Prostate gland (tissue), 2 donors: ENCODE data around the gene OSBPL2. TPM values are rescaled to one million over a fixed set of nuclear protein-coding genes. Genes with fewer than 3 reads are reported as not detected.

Experiments used
- DNase-seq: peaks from one replicate; pipeline ENCODE4 v3.0.0-alpha.2; 2019; ENCODE audit warnings: low spot score
- H3K27ac ChIP-seq, 2 donors: fragments of 200-600 bp; sonication (generic); 2 replicates each; pipeline ENCODE4 v1.5.1; 2017 to 2019
- H3K27me3 ChIP-seq: fragments of 200-600 bp; sonication (generic); replicated peaks from 2 replicates; pipeline ENCODE4 v1.5.1; 2019; ENCODE audit not compliant: insufficient read depth
- H3K36me3 ChIP-seq, 2 donors: fragments of 200-600 bp; sonication (generic); 1 replicate in 1 of 2; 2 replicates in 1 of 2; pipeline versions ENCODE4 v1.5.1 to v1.8.1; 2017 to 2019
- H3K4me1 ChIP-seq: fragments of 200-600 bp; sonication (generic); replicated peaks from 2 replicates; pipeline ENCODE4 v1.5.1; 2019
- H3K4me3 ChIP-seq, 2 donors: fragments of 200-600 bp; sonication (generic); 2 replicates each; pipeline ENCODE4 v1.5.1; 2017 to 2019
- H3K9me3 ChIP-seq: fragments of 200-600 bp; sonication (generic); 2 replicates; pipeline ENCODE4 v1.5.1; 2017
- POLR2A ChIP-seq: fragments of 450-650 bp; IDR thresholded peaks from one replicate; pipeline ENCODE4 v1.6.1; 2016; ENCODE audit warnings: antibody characterized with exemption, mild to moderate bottlenecking
- POLR2AphosphoS5 ChIP-seq: sonication (generic); formaldehyde crosslinking; IDR thresholded peaks from one replicate; pipeline ENCODE4 v1.6.1; 2017; ENCODE audit warnings: antibody characterized with exemption
- WGBS: methylation state at CpG from one replicate; pipeline ENCODE4 v1.1.5; 2018; 5-methylcytosine and 5-hydroxymethylcytosine counted together
- intact Hi-C: fragments of 100-400 bp; cut with DNase I; formaldehyde crosslinking; loops from one replicate; pipeline ENCODE4 v1.14.2; 2022
- total RNA-seq, 2 donors: library from RNA; depleted of rRNA; stranded (reverse); fragments of >200 nt; gene quantifications; one replicate each; pipeline ENCODE4 v1.1.0, GENCODE V29; 2016
- TF ChIP-seq, protein P1 (sequence below), 4 experiments: fragments of 200-600 bp in 2 of 4; fragments of 450-650 bp in 2 of 4; sonication (generic) in 2 of 4; IDR thresholded peaks; 1 replicate in 3 of 4; 2 replicates in 1 of 4; pipeline ENCODE4 v1.5.1; 2016 to 2019; ENCODE audit warnings: antibody characterized with exemption in 4 of 4, mild to moderate bottlenecking in 2 of 4, moderate library complexity in 2 of 4

OSBPL2 gene
- total RNA-seq, 2 donors from 2014 or later = 33.5 to 50.6 TPM

DNA sequence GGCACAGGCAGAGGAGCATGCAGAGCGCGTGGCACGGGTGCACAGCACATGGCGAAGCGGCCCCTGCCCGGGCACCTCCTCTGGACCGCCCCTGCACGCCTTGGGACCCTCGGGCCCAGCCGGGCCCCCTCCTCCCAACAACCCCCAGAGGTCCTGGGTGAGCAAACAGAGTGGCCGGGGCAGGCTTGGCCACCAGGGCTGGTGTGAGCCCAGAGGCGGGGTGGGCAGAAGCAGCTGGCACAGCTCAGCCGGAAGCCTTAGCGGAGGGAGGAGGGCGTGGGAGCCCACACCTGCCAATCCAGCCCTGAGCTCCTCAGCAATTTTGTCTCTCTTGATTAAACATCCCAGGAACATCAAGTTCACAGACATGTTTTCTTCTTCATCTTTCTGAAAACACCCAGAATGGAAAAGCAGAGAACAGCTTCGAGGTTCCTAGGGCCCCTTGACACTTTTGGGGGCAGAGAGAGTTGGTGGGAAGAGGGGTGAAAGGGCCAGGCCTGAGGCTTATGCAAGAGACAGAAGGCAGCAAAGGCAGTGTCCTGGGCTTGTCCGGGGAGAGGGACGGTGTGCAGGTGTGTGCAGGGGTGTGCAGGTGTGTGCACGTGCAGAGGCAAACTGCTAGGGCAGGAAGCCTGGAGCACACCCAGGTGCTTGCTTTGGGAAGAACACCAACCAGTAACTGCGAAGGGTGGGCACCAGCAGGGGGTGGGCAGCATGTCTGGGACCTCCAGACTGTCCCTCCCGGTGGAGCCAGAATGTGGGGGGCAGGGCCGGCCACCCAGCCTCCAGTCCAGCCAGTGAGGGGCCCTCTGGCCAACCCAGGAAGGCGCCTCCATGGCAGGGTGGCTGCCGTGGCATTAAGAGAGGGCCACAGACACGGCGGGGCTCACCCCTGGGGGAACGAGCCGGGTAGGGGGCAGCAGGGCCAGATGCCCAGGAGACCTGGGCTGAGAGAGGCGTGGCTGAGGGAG lies 23.0 kb upstream of the OSBPL2 start:
- Histone ChIP-seq H3K27me3 (no peaks in the 10 kb centered on the region), H3K9me3 (no peaks in the 10 kb centered on the region), H3K27ac (peak overlapping the region; percentile 36 to 76), H3K4me1 (peaks cover 22% of the 10 kb centered on the region), H3K36me3 (no peaks in the 10 kb centered on the region), H3K4me3 (no peak overlapping the region)
- 68% methylated on average over 29 of the region's 29 CpGs for WGBS
- DNase-seq = peak; percentile 49
- TF ChIP-seq, protein P1, sequence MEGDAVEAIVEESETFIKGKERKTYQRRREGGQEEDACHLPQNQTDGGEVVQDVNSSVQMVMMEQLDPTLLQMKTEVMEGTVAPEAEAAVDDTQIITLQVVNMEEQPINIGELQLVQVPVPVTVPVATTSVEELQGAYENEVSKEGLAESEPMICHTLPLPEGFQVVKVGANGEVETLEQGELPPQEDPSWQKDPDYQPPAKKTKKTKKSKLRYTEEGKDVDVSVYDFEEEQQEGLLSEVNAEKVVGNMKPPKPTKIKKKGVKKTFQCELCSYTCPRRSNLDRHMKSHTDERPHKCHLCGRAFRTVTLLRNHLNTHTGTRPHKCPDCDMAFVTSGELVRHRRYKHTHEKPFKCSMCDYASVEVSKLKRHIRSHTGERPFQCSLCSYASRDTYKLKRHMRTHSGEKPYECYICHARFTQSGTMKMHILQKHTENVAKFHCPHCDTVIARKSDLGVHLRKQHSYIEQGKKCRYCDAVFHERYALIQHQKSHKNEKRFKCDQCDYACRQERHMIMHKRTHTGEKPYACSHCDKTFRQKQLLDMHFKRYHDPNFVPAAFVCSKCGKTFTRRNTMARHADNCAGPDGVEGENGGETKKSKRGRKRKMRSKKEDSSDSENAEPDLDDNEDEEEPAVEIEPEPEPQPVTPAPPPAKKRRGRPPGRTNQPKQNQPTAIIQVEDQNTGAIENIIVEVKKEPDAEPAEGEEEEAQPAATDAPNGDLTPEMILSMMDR (IDR thresholded peaks at IDR 0.05) = no peak
- peak; percentile 69 for TF ChIP-seq POLR2AphosphoS5
- intact Hi-C loops = no loop called here

DNA sequence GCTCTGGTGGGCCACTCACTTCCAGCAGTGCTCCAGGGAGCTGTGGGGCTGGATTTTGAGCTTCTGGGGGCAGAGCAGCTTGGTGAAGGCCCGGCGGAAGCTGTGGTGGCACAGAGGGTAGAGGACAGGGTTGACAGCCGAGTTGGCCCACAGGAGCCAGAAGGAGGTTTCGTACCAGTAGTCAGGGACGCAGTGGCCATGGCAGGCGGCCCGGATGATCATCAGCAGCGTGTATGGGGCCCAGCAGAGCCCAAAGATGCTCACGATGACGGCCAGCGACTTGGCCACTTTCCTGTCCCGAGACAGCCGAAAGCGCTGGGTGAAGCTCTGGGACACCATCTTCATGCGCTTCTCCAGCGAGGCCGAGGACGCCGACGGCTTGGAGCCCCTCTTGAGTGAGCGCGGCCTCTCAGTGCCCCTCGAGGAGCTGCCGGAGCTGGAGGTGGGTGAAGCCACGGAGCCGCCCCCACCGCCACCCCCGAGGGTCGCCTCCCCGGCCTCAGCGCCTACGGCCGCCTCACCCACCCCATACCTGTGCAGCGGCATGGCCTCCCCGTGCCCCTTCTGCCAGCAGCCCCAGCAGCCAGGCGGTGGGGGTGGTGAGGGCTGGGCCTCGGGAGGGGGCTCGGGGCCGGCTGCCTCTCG lies 22.2 kb upstream of the OSBPL2 start:
- no peak for TF ChIP-seq POLR2AphosphoS5
- TF ChIP-seq, protein P1 (IDR thresholded peaks at IDR 0.05) = no peak
- no peak for TF ChIP-seq POLR2A
- Histone ChIP-seq H3K27ac (peak overlapping the region; percentile 36 to 76), H3K9me3 (no peaks in the 10 kb centered on the region), H3K36me3 (no peaks in the 10 kb centered on the region), H3K27me3 (peaks cover 3% of the 10 kb centered on the region), H3K4me3 (no peak overlapping the region), H3K4me1 (peaks cover 28% of the 10 kb centered on the region)
- intact Hi-C loops = no loop called here
- WGBS = 75% methylated on average over 36 of the region's 40 CpGs
- no peak for DNase-seq

DNA sequence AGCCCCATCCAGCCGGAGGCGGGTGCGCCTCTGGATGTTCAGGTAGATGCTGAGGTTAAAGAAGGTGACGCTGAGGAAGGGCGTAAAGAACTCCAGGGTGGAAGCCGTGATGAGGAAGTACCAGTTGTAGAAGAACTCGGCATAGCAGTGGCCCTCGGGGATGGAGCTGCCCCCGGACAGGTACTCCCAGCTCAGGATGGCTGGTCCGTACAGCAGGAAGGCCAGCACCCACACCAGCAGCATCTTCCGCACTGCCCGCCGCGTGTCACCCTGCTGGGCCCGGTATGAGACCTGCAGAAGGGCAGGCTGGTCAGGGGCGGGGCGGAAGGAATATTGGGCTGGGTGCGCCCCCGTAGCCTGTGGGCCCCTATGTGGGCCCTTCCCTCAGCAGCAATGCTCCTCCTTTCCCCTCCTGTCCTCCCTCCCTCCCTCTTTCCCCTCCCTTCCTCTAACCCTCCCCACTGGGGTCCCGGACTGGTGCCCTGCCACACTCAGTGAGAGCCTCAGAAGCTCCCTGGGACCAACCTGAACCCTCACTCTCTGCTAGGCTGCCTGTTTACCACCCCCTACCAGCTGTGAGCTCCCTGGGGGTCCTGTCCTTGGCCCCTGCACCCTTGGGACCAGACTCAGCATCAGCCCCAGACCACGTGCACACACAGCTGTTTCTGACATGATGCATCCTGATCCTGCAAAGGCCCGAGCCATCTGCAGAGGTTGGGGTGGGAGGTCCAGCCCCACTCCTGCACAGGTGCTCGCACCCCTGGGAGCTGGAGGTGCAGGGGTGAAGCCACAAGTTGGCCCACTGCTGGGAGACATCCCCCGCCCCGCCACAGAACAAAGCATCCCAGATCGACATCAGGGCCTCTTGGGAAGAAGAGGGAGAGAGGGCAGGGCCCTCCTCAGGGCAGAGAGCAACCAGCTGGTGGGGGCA lies 21.4 kb upstream of the OSBPL2 start:
- WGBS = 72% methylated on average over 23 of the region's 26 CpGs
- intact Hi-C loops = no loop called here
- peaks cover 28% of the 10 kb centered on the region for H3K4me1 ChIP-seq
- no peaks in the 10 kb centered on the region for H3K9me3 ChIP-seq
- TF ChIP-seq, protein P1 (IDR thresholded peaks at IDR 0.05) = no peak
- TF ChIP-seq POLR2A (no peak), POLR2AphosphoS5 (no peak)
- H3K36me3 ChIP-seq = no peaks in the 10 kb centered on the region
- DNase-seq = no peak
- H3K27me3 ChIP-seq = peaks cover 9% of the 10 kb centered on the region
- no peak overlapping the region for H3K4me3 ChIP-seq
- no peak overlapping the region for H3K27ac ChIP-seq

DNA sequence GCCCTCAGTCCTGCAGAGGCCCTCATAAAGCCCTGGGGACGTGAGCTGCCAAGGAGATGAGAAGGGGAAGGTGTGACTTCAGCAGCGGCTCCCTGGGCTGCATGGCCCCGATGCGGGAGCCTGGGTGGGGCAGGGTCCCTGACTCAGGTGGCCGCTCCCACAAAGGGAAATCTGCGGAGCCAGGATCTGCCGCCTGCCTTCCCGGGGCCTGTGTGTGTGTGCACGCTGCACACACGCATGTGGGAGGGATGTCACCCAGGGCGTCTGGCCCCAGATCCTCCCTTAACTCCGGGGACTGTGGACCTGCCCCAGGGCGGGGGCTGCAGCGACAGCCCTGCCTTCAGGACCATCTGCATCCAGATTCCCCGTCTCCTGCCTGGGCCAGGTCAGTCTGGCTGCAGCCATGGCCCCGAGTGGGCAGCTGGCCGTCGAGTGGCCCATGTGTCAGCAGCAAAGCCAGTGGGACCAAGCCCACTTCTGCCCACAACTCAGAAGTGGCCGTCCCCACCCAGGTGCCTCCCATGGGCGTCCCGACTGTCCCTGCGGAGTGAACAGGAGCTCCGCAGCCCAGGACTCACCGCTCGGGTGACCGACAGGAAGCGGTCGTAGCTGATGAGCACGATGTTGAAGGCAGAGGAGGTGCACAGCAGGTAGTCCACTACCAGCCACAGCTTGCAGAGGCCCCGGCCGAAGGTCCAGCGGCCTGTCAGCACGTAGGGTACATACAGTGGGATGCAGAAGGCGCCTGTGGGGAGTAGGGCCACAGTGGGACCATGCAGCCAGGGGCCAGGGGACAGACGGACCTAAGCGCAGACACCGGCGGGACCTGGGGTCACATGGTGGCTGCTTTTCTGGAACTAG lies 20.2 kb upstream of the OSBPL2 start:
- Histone ChIP-seq H3K4me1 (peaks cover 28% of the 10 kb centered on the region), H3K9me3 (no peaks in the 10 kb centered on the region), H3K36me3 (no peaks in the 10 kb centered on the region), H3K4me3 (no peak overlapping the region), H3K27me3 (peaks cover 20% of the 10 kb centered on the region), H3K27ac (no peak overlapping the region)
- TF ChIP-seq, protein P1 (IDR thresholded peaks at IDR 0.05) = no peak
- TF ChIP-seq POLR2A (no peak), POLR2AphosphoS5 (no peak)
- intact Hi-C loops = no loop called here
- 51% methylated on average over 21 of the region's 38 CpGs for WGBS
- no peak for DNase-seq
